ENCODE data around the gene ARHGAP33. TPM values are rescaled to one million over a fixed set of nuclear protein-coding genes. Genes with fewer than 3 reads are reported as not detected.

Gene ARHGAP33
- total RNA-seq, 4 donors from 2014 or later = 0.26 to 43.4 (median 8.9) TPM

DNA sequence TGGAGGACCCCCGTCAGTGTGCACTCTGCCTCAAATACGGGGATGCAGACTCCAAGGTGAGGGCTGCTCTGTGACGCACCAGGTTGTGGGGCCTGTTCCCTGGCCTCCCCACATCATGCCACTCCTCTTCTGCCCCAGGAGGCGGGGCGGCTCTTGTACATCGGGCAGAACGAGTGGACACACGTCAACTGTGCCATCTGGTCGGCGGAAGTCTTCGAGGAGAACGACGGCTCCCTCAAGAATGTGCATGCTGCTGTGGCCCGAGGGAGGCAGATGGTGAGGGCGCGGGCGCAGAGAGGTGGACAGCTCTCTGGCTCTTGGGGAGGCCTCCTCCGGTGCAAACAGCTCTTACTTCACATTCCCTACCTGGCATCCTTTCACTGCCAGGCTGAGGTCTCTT, 46.3 kb upstream of the ARHGAP33 start:
- intact Hi-C loops (cut with DNase I; ENCODE audit: low total_unique reads) = no loop called here
- DNase-seq = no peak
- no peaks in the 10 kb centered on the region for H3K27me3 ChIP-seq
- no peaks in the 10 kb centered on the region for H3K4me1 ChIP-seq
- no peak overlapping the region for H3K27ac ChIP-seq
- H3K9me3 ChIP-seq = no peaks in the 10 kb centered on the region
- no peaks in the 10 kb centered on the region for H3K36me3 ChIP-seq
- TF ChIP-seq POLR2A (IDR thresholded peaks at IDR 0.05) (no peak), CTCF (IDR thresholded peaks at IDR 0.05) (no peak)
- no peak overlapping the region for H3K4me3 ChIP-seq

- intact Hi-C loops (cut with DNase I; ENCODE audit: low total_unique reads) = no loop called here
- no peaks in the 10 kb centered on the region for H3K4me1 ChIP-seq
- H3K4me3 ChIP-seq = no peak overlapping the region
- no peak overlapping the region for H3K27ac ChIP-seq
- H3K36me3 ChIP-seq = no peaks in the 10 kb centered on the region
- H3K9me3 ChIP-seq = no peaks in the 10 kb centered on the region
- no peak for DNase-seq
- TF ChIP-seq CTCF (IDR thresholded peaks at IDR 0.05) = no peak
- no peak for TF ChIP-seq POLR2A (IDR thresholded peaks at IDR 0.05)
- H3K27me3 ChIP-seq = no peaks in the 10 kb centered on the region
These were observed 45.6 kb upstream of the ARHGAP33 start for GRCh38 chr19:35729763-35730162.

- Histone ChIP-seq H3K27ac (no peak overlapping the region), H3K27me3 (no peaks in the 10 kb centered on the region), H3K9me3 (no peaks in the 10 kb centered on the region), H3K4me1 (no peaks in the 10 kb centered on the region), H3K36me3 (no peaks in the 10 kb centered on the region), H3K4me3 (no peak overlapping the region)
- intact Hi-C loops (cut with DNase I; ENCODE audit: low total_unique reads) = no loop called here
- DNase-seq = no peak
- TF ChIP-seq CTCF (IDR thresholded peaks at IDR 0.05) (no peak), POLR2A (IDR thresholded peaks at IDR 0.05) (no peak)
These were observed 45.0 kb upstream of the ARHGAP33 start for GRCh38 chr19:35730326-35730725.

- intact Hi-C loops (cut with DNase I; ENCODE audit: low total_unique reads) = no loop called here
These were observed 44.0 kb upstream of the ARHGAP33 start for GRCh38 chr19:35731353-35731752.

DNA sequence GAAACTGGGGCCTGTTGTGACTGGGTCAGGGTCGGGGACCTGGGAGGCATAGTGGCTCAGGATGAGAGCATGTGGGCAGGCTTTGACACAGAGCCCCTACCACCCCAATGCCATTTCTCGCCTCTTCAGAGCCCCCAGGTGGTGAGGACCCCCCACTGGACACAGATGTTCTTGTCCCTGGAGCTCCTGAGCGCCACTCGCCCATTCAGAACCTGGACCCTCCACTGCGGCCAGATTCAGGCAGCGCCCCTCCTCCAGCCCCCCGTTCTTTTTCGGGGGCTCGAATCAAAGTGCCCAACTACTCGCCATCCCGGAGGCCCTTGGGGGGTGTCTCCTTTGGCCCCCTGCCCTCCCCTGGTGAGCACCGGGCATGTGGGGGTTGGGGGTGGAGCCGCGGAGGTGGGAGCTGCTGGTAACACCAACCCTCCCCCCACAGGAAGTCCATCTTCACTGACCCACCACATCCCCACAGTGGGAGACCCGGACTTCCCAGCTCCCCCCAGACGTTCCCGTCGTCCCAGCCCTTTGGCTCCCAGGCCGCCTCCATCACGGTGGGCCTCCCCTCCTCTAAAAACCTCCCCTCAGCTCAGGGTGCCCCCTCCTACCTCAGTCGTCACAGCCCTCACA, 43.5 kb upstream of the ARHGAP33 start:
- intact Hi-C loops (cut with DNase I; ENCODE audit: low total_unique reads) = no loop called here
- Histone ChIP-seq H3K27me3 (no peaks in the 10 kb centered on the region), H3K4me3 (no peak overlapping the region), H3K27ac (no peak overlapping the region), H3K36me3 (no peaks in the 10 kb centered on the region), H3K9me3 (no peaks in the 10 kb centered on the region), H3K4me1 (no peaks in the 10 kb centered on the region)
- no peak for TF ChIP-seq CTCF (IDR thresholded peaks at IDR 0.05)
- TF ChIP-seq POLR2A (IDR thresholded peaks at IDR 0.05) = no peak
- DNase-seq = peak in 1 of 2 donors; percentile 20

More at GRCh38 chr19:35731353-35731752, 44.0 kb upstream of the ARHGAP33 start:
- no peaks in the 10 kb centered on the region for H3K27me3 ChIP-seq
- H3K36me3 ChIP-seq = no peaks in the 10 kb centered on the region
- no peak overlapping the region for H3K4me3 ChIP-seq
- no peak for DNase-seq
- H3K27ac ChIP-seq = no peak overlapping the region
- no peaks in the 10 kb centered on the region for H3K4me1 ChIP-seq
- no peaks in the 10 kb centered on the region for H3K9me3 ChIP-seq
- TF ChIP-seq CTCF (IDR thresholded peaks at IDR 0.05) = no peak
- TF ChIP-seq POLR2A (IDR thresholded peaks at IDR 0.05) = no peak
